SK-N-MC (cell line): ENCODE data around the gene TENT5C.

Experiments
- DNase-seq: peaks from one replicate; pipeline ENCODE4 v3.0.0-alpha.2; 2011; ENCODE audit warnings: low read depth, low spot score
- H3K27ac ChIP-seq: fragments of 200-600 bp; sonication (generic); 2 replicates; pipeline ENCODE4 v1.5.1; 2016; ENCODE audit warnings: mixed run types
- H3K36me3 ChIP-seq: fragments of 200-600 bp; sonication (generic); 2 replicates; pipeline ENCODE4 v1.6.1; 2017; ENCODE audit warnings: antibody characterized with exemption, low read length, mixed read lengths; ENCODE audit not compliant: insufficient read depth
- H3K4me3 ChIP-seq: fragments of 200-600 bp; sonication (generic); 2 replicates; pipeline ENCODE4 v1.5.1; 2016
- H3K9ac ChIP-seq: fragments of 200-600 bp; sonication (generic); 2 replicates; pipeline ENCODE4 v1.8.0; 2017; ENCODE audit warnings: mixed run types, mixed read lengths; ENCODE audit not compliant: insufficient read length
- H3K9me3 ChIP-seq: fragments of 200-600 bp; sonication (generic); 2 replicates; pipeline ENCODE4 v1.6.1; 2017; ENCODE audit warnings: low read depth, mild to moderate bottlenecking, antibody characterized with exemption, low read length, moderate library complexity, mixed read lengths
- EZH2 ChIP-seq: fragments of 200-600 bp; sonication (generic); IDR thresholded peaks from one replicate; pipeline ENCODE4 v1.6.1; 2017; ENCODE audit warnings: antibody characterized with exemption
- FOXP2 ChIP-seq: optimal IDR thresholded peaks from 2 replicates; pipeline ENCODE3; 2011; ENCODE audit warnings: mild to moderate bottlenecking, moderate library complexity; ENCODE audit not compliant: insufficient read depth; ENCODE audit errors: extremely low read length, control extremely low read depth
- POLR2AphosphoS5 ChIP-seq: IDR thresholded peaks from 2 replicates; pipeline ENCODE4 v1.6.1; 2012; ENCODE audit warnings: mild to moderate bottlenecking, low read depth, low read length, borderline replicate concordance

Gene TENT5C

GRCh38 chr1:117562581-117563491, 43.0 kb upstream of the TENT5C start:
- H3K4me3 ChIP-seq = no peak overlapping the region
- H3K36me3 ChIP-seq = no peaks in the 10 kb centered on the region
- no peak for DNase-seq
- H3K27ac ChIP-seq = no peak overlapping the region
- H3K9ac ChIP-seq = no peak overlapping the region
- H3K9me3 ChIP-seq = no peaks in the 10 kb centered on the region
- TF ChIP-seq FOXP2 (no peak), POLR2AphosphoS5 (no peak), EZH2 (no peak)

GRCh38 chr1:117563492-117563875, 42.4 kb upstream of the TENT5C start:
- H3K9me3 ChIP-seq = no peaks in the 10 kb centered on the region
- no peak overlapping the region for H3K27ac ChIP-seq
- DNase-seq = no peak
- no peaks in the 10 kb centered on the region for H3K36me3 ChIP-seq
- no peak overlapping the region for H3K4me3 ChIP-seq
- H3K9ac ChIP-seq = no peak overlapping the region
- TF ChIP-seq POLR2AphosphoS5 (no peak), EZH2 (no peak), FOXP2 (no peak)

GRCh38 chr1:117564227-117565075, 41.4 kb upstream of the TENT5C start:
- no peak for DNase-seq
- H3K27ac ChIP-seq = no peak overlapping the region
- H3K9me3 ChIP-seq = no peaks in the 10 kb centered on the region
- no peaks in the 10 kb centered on the region for H3K36me3 ChIP-seq
- TF ChIP-seq EZH2 = no peak
- TF ChIP-seq POLR2AphosphoS5 = no peak
- no peak for TF ChIP-seq FOXP2
- no peak overlapping the region for H3K9ac ChIP-seq
- H3K4me3 ChIP-seq = no peak overlapping the region

GRCh38 chr1:117565076-117565556, 40.7 kb upstream of the TENT5C start:
- no peaks in the 10 kb centered on the region for H3K9me3 ChIP-seq
- no peak overlapping the region for H3K27ac ChIP-seq
- no peak overlapping the region for H3K9ac ChIP-seq
- TF ChIP-seq FOXP2 (no peak), POLR2AphosphoS5 (no peak), EZH2 (no peak)
- no peak for DNase-seq
- H3K4me3 ChIP-seq = no peak overlapping the region
- no peaks in the 10 kb centered on the region for H3K36me3 ChIP-seq

- Histone ChIP-seq H3K9ac (no peak overlapping the region), H3K27ac (no peak overlapping the region), H3K4me3 (no peak overlapping the region), H3K36me3 (no peaks in the 10 kb centered on the region), H3K9me3 (no peaks in the 10 kb centered on the region)
- TF ChIP-seq EZH2 = no peak
- no peak for TF ChIP-seq POLR2AphosphoS5
- no peak for TF ChIP-seq FOXP2
- no peak for DNase-seq
These were observed 39.9 kb upstream of the TENT5C start for GRCh38 chr1:117565745-117566455.

GRCh38 chr1:117566556-117566955, 39.3 kb upstream of the TENT5C start:
- TF ChIP-seq EZH2 = no peak
- no peak for TF ChIP-seq FOXP2
- TF ChIP-seq POLR2AphosphoS5 = no peak
- H3K9me3 ChIP-seq = no peaks in the 10 kb centered on the region
- no peak overlapping the region for H3K4me3 ChIP-seq
- no peak overlapping the region for H3K9ac ChIP-seq
- no peaks in the 10 kb centered on the region for H3K36me3 ChIP-seq
- H3K27ac ChIP-seq = no peak overlapping the region
- DNase-seq = no peak

- no peak for DNase-seq
- Histone ChIP-seq H3K27ac (no peak overlapping the region), H3K4me3 (no peak overlapping the region), H3K9me3 (no peaks in the 10 kb centered on the region), H3K9ac (no peak overlapping the region), H3K36me3 (no peaks in the 10 kb centered on the region)
- no peak for TF ChIP-seq POLR2AphosphoS5
- no peak for TF ChIP-seq EZH2
- no peak for TF ChIP-seq FOXP2
These were observed 38.4 kb upstream of the TENT5C start for GRCh38 chr1:117567435-117567834.
